HFFc6 (cell line): ENCODE measurements around the gene DHRS2. TPM values are rescaled to one million over a fixed set of nuclear protein-coding genes. Genes with fewer than 3 reads are reported as not detected.

Experiments used
- DNase-seq: peaks from one replicate; pipeline ENCODE4 v3.0.0-alpha.2; 2018
- H3K27ac Mint-ChIP-seq: 2 replicates; pipeline ENCODE4 v1.8.0; 2020; ENCODE audit warnings: mild to moderate bottlenecking, mixed read lengths
- H3K27me3 Mint-ChIP-seq: 2 replicates; pipeline ENCODE4 v1.8.0; 2021; ENCODE audit warnings: mild to moderate bottlenecking, moderate library complexity, mixed read lengths; ENCODE audit not compliant: insufficient read depth
- H3K36me3 Mint-ChIP-seq: 2 replicates; pipeline ENCODE4 v1.8.0; 2021; ENCODE audit warnings: low read depth, mixed read lengths
- H3K4me1 Mint-ChIP-seq: 2 replicates; pipeline ENCODE4 v1.8.0; 2020; ENCODE audit warnings: low read depth, mixed read lengths
- H3K4me3 Mint-ChIP-seq: 2 replicates; pipeline ENCODE4 v1.8.0; 2020; ENCODE audit warnings: mild to moderate bottlenecking, moderate library complexity, mixed read lengths
- H3K9me3 Mint-ChIP-seq: 2 replicates; pipeline ENCODE4 v1.8.0; 2020; ENCODE audit warnings: mild to moderate bottlenecking, mixed read lengths
- total RNA-seq, 6 experiments: library from RNA; stranded (reverse); fragmentation: NEBNext Ultra II Directional; extraction: Animal tissue kit (Norgen Biotek cat#: 25700); gene quantifications; 2 replicates in 1 of 6; 3 replicates in 5 of 6; pipeline ENCODE4 v1.2.3, GENCODE V29; 2021
- TF ChIP-seq, protein P1 (sequence below): fragments of 200-600 bp; sonication (generic); IDR thresholded peaks from 2 replicates; pipeline ENCODE4 v1.5.0; 2021; ENCODE audit warnings: antibody characterized with exemption, mild to moderate bottlenecking

DHRS2 gene
- total RNA-seq, 6 experiments from 2014 or later: 0.31 to 0.91 (median 0.51) TPM

DNA sequence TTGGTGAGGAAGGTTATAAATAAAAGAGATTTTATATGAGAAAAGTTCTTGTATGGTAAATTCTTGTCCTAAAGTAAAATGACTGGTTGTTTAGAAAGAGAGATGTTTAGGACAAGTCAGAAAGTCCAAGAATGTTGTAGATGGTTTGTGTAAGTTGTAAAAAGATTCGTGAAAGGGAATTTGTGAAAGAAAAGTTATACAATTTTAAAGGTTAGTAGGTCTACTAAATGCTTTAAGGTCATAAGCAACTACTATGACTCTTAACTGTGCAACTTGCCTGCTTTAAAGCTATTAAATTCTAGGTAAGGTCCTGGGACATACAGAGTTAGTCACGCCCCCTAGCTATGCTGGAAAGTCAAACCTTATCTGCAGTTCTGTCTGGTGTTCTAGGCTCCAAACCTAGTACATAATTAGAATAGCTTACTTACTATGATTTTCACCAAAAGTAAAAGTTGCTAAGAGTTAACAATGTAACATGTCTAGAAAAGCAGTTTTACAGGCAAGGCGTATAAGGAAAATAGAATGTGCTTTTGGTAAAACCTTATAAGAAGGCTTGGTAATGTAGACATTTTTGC is 11.2 kb upstream of the DHRS2 start:
- Mint-ChIP-seq H3K4me3 (no peak overlapping the region), H3K9me3 (peaks cover 17% of the 10 kb centered on the region), H3K27me3 (peaks cover 1% of the 10 kb centered on the region), H3K36me3 (no peaks in the 10 kb centered on the region), H3K27ac (no peak overlapping the region), H3K4me1 (no peaks in the 10 kb centered on the region; the same call in 1 of the 2 replicates)
- TF ChIP-seq, protein P1, sequence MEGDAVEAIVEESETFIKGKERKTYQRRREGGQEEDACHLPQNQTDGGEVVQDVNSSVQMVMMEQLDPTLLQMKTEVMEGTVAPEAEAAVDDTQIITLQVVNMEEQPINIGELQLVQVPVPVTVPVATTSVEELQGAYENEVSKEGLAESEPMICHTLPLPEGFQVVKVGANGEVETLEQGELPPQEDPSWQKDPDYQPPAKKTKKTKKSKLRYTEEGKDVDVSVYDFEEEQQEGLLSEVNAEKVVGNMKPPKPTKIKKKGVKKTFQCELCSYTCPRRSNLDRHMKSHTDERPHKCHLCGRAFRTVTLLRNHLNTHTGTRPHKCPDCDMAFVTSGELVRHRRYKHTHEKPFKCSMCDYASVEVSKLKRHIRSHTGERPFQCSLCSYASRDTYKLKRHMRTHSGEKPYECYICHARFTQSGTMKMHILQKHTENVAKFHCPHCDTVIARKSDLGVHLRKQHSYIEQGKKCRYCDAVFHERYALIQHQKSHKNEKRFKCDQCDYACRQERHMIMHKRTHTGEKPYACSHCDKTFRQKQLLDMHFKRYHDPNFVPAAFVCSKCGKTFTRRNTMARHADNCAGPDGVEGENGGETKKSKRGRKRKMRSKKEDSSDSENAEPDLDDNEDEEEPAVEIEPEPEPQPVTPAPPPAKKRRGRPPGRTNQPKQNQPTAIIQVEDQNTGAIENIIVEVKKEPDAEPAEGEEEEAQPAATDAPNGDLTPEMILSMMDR: no peak
- DNase-seq: no peak

DNA sequence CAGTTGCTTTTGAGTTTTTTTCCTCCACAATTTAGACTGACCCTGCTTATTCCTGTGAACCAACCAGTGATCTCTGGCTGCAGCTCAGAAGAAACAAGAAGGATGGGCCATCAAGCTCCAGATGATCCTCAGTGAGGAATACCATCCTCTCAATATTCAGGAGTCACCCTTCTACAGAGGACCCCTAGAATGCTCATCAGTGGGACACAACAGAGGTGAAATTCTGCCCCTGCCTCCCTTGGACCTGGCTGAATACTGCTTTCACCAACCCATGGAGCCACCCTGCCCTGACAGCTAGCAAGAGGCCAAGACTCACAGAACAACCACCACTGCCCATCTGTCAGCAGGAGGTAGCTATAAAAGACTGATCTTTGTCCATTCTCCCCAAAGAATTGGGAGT is 9.2 kb upstream of the DHRS2 start:
- H3K9me3 Mint-ChIP-seq: peaks cover 17% of the 10 kb centered on the region
- DNase-seq: no peak
- H3K27me3 Mint-ChIP-seq: peaks cover 1% of the 10 kb centered on the region
- no peaks in the 10 kb centered on the region for H3K36me3 Mint-ChIP-seq
- TF ChIP-seq, protein P1: no peak
- H3K27ac Mint-ChIP-seq: no peak overlapping the region
- H3K4me1 Mint-ChIP-seq: peaks cover 8% of the 10 kb centered on the region
- no peak overlapping the region for H3K4me3 Mint-ChIP-seq

DNA sequence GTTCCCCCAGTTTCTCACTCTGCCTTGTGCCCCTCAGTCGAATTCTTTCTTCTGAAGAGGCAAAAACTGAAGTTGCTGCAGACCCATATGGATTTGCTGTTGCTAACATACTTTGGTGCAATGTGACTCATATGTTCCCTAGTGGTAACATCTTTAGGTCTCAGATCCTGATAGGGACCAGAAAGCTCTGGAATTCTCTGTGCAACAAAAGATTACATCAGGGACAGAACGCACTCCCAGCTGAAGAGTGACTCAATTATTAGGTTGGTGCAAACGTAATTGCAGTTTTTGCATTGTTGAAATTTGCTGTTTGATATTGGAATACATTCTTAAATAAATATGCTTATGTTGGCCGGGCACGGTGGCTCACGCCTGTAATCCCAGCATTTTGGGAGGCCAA is 8.2 kb upstream of the DHRS2 start:
- Mint-ChIP-seq H3K4me1 (peaks cover 13% of the 10 kb centered on the region), H3K27ac (no peak overlapping the region), H3K9me3 (peaks cover 17% of the 10 kb centered on the region), H3K36me3 (no peaks in the 10 kb centered on the region), H3K4me3 (no peak overlapping the region), H3K27me3 (peaks cover 4% of the 10 kb centered on the region)
- TF ChIP-seq, protein P1: no peak
- no peak for DNase-seq

DNA sequence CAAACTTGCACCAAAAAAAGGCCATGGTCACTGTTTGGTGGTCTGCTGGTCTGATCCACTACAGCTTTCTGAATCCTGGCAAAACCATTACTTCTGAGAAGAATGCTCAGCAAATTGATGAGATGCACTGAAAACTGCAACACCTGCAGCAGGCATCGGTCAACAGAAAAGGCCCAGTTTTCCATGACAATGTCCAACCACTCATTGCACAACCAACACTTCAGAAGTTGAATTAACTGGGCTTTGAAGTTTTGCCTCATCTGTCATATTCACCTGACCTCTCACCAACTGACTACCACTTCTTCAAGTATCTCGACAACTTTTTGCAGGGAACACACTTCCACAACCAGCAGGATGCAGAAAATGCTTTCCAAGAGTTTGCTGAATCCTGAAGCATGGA is 7.0 kb upstream of the DHRS2 start:
- Mint-ChIP-seq H3K27ac (no peak overlapping the region), H3K36me3 (no peaks in the 10 kb centered on the region)

DNA sequence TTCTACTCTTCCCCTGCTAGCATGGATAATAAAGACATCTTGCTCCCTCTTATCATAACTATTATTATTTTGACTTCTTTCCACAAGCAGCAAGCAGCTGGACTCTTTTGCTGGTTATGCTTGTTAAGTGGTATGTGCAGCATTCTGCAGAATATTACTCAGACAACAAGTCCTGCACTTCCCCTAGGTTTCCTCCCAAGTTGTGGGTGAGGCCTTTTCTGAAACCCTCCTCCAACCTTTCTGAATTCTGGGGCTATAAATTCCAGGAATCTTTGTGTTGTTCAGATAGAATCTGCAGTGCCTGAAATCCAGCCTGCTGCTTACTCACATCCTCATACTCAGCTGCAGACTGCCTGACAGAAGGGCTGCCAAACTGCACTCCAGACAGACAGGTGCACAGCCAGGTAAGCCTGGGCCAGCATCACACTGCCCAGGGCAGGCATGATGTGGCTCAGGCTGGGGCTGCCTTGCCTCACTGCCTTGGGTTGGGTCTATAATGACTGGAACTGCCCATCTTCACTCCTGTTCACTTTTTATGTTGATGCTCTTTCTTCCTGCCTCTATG is 6.2 kb upstream of the DHRS2 start:
- Mint-ChIP-seq H3K36me3 (no peaks in the 10 kb centered on the region), H3K4me3 (no peak overlapping the region), H3K9me3 (peaks cover 10% of the 10 kb centered on the region), H3K27me3 (peaks cover 4% of the 10 kb centered on the region), H3K4me1 (peaks cover 13% of the 10 kb centered on the region), H3K27ac (no peak overlapping the region)
- TF ChIP-seq, protein P1: no peak
- peak; percentile 73 for DNase-seq

More for the DNA sequence above, 7.0 kb upstream of the DHRS2 start:
- no peak for DNase-seq
- H3K9me3 Mint-ChIP-seq: peaks cover 17% of the 10 kb centered on the region
- H3K27me3 Mint-ChIP-seq: peaks cover 4% of the 10 kb centered on the region
- TF ChIP-seq, protein P1: no peak
- no peak overlapping the region for H3K4me3 Mint-ChIP-seq
- H3K4me1 Mint-ChIP-seq: peaks cover 13% of the 10 kb centered on the region
